Measurements from ENCODE around the gene PDE4D. TPM values are rescaled to one million over a fixed set of nuclear protein-coding genes. Genes with fewer than 3 reads are reported as not detected.

PDE4D gene
- total RNA-seq, 4 donors from 2014 or later: 6.7 to 21.0 (median 15.0) TPM

- 83 to 86% methylated on average over 2 of the region's 2 CpGs for WGBS, 2 donors
- no peak for TF ChIP-seq POLR2A (IDR thresholded peaks at IDR 0.05)
- TF ChIP-seq CTCF (IDR thresholded peaks at IDR 0.05): no peak
- no peak overlapping the region for H3K4me3 ChIP-seq (ENCODE audit: low read depth, poor library complexity, severe bottlenecking)
- no peak for DNase-seq (ENCODE audit: low spot score in 2 of 2)
- intact Hi-C loops (cut with DNase I; ENCODE audit: low total_unique reads): no loop called here
These were observed 310.2 kb downstream of the PDE4D start for GRCh38 chr5:59583151-59583809.

GRCh38 chr5:59582746-59583145, 310.8 kb downstream of the PDE4D start:
- no peak overlapping the region for H3K4me3 ChIP-seq (ENCODE audit: low read depth, poor library complexity, severe bottlenecking)
- intact Hi-C loops (cut with DNase I; ENCODE audit: low total_unique reads): no loop called here
- no peak for DNase-seq (ENCODE audit: low spot score in 2 of 2)
- TF ChIP-seq CTCF (IDR thresholded peaks at IDR 0.05) (no peak), POLR2A (IDR thresholded peaks at IDR 0.05) (no peak)

GRCh38 chr5:59579824-59580167, 313.7 kb downstream of the PDE4D start:
- H3K4me3 ChIP-seq (ENCODE audit: low read depth, poor library complexity, severe bottlenecking): no peak overlapping the region
- DNase-seq (ENCODE audit: low spot score in 2 of 2): no peak
- intact Hi-C loops (cut with DNase I; ENCODE audit: low total_unique reads): no loop called here
- WGBS, 2 donors: 96 to 97% methylated on average over 1 of the region's 1 CpG
- no peak for TF ChIP-seq POLR2A (IDR thresholded peaks at IDR 0.05)
- TF ChIP-seq CTCF (IDR thresholded peaks at IDR 0.05): no peak

- intact Hi-C loops (cut with DNase I; ENCODE audit: low total_unique reads): no loop called here
- DNase-seq (ENCODE audit: low spot score in 2 of 2): no peak
- no peak for TF ChIP-seq POLR2A (IDR thresholded peaks at IDR 0.05)
- no peak for TF ChIP-seq CTCF (IDR thresholded peaks at IDR 0.05)
- H3K4me3 ChIP-seq (ENCODE audit: low read depth, poor library complexity, severe bottlenecking): no peak overlapping the region
- WGBS, 2 donors: 92 to 98% methylated on average over 2 of the region's 2 CpGs
These were observed 314.3 kb downstream of the PDE4D start for GRCh38 chr5:59579101-59579823.

- 85% methylated on average over 1 of the region's 1 CpG for WGBS, 2 donors
- no peak overlapping the region for H3K4me3 ChIP-seq (ENCODE audit: low read depth, poor library complexity, severe bottlenecking)
- DNase-seq (ENCODE audit: low spot score in 2 of 2): no peak
- TF ChIP-seq POLR2A (IDR thresholded peaks at IDR 0.05) (no peak), CTCF (IDR thresholded peaks at IDR 0.05) (no peak)
- intact Hi-C loops (cut with DNase I; ENCODE audit: low total_unique reads): no loop called here
These were observed 316.0 kb downstream of the PDE4D start for GRCh38 chr5:59577485-59577884.
